ES-I3 (cell line): ENCODE data around the gene GAS2L1.
A peak's percentile ranks its signal among the peaks of the same experiment; 100 is the strongest.

ENCODE experiments used
- H3K36me3 ChIP-seq: 2 replicates; pipeline ENCODE4 v1.6.1; 2013; ENCODE audit warnings: mild to moderate bottlenecking, low read length, control low read depth, moderate library complexity; ENCODE audit not compliant: insufficient read depth
- H3K4me1 ChIP-seq: 2 replicates; pipeline ENCODE4 v1.6.1; 2013; ENCODE audit warnings: mild to moderate bottlenecking, control low read depth, low read length; ENCODE audit not compliant: insufficient read depth
- H3K9ac ChIP-seq: 2 replicates; pipeline ENCODE4 v1.6.1; 2013; ENCODE audit warnings: low read depth, mild to moderate bottlenecking, low read length, moderate library complexity
- H3K9me3 ChIP-seq: 2 replicates; pipeline ENCODE4 v1.6.1; 2013; ENCODE audit warnings: mild to moderate bottlenecking, low read length, moderate library complexity; ENCODE audit not compliant: control insufficient read depth, insufficient read depth

Gene GAS2L1

DNA sequence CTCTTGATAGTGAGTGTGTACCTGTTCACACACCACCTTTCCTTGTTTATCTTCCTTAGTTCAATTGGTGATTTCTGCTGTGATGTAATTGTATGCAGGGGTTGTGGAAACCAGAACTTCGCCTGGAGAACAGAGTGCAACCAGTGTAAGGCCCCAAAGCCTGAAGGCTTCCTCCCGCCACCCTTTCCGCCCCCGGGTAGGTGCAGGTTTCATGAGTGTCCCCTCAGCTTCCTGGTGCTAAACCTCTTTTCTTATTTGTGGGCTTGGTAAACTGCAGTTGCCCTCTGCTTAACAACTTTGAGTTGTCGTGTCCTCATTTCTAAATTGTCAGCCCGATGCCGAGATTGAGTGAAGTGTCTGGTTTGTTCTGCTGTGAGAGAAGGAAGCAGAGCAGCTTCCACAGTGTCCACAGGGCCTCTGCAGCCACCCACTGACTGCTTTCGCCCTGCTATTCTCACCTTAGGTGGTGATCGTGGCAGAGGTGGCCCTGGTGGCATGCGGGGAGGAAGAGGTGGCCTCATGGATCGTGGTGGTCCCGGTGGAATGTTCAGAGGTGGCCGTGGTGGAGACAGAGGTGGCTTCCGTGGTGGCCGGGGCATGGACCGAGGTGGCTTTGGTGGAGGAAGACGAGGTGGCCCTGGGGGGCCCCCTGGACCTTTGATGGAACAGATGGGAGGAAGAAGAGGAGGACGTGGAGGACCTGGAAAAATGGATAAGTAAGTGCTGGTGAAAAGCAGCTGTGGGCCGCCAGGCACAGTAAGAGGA is 7.1 kb upstream of the GAS2L1 start:
- Histone ChIP-seq H3K9ac (no peak overlapping the region), H3K9me3 (no peaks in the 10 kb centered on the region; the same call in 1 of the 2 replicates), H3K36me3 (peaks cover 48% of the 10 kb centered on the region), H3K4me1 (no peaks in the 10 kb centered on the region)

- Histone ChIP-seq H3K4me1 (no peaks in the 10 kb centered on the region; the same call in 1 of the 2 replicates), H3K9ac (no peak overlapping the region), H3K9me3 (no peaks in the 10 kb centered on the region; the same call in 1 of the 2 replicates), H3K36me3 (peaks cover 37% of the 10 kb centered on the region)
Measured at GRCh38 chr22:29300467-29300806, 6.0 kb upstream of the GAS2L1 start.

GRCh38 chr22:29300807-29301601 is 5.4 kb upstream of the GAS2L1 start:
- Histone ChIP-seq H3K36me3 (peaks cover 31% of the 10 kb centered on the region), H3K9ac (no peak overlapping the region), H3K4me1 (peaks cover 5% of the 10 kb centered on the region; the same call in 1 of the 2 replicates), H3K9me3 (no peaks in the 10 kb centered on the region; the same call in 1 of the 2 replicates)

DNA sequence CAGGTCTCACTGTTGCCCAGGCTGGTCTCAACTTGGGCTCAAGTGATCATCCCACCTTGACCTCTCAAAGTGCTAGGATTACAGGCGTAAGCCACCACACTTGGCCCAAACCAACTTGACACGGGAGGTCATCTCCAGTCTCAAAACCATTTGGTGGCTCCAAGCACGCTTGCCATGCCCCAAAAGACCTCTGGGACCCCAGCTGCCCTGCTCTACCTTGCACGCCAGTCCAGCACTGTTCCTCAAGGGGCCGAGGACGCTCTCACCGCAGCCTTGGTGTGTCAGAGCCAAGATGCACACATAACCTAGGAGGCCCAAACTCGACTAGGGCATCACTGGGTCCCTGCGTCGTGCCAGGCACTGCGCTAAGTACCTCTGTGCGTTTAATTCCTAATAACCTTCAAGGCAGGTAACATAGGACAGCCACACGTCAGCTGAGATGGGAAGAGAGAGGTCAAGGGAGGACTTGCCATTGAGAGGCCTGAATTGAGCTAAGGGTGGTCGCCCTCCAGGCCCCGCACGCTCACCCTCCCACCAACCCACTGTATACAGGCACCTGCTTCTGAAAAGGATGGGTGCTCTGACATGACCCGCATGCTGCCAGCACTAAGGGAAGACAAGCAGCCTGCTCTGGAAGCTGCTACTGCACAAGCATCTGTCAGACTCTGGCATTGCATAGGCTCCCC is 4.6 kb upstream of the GAS2L1 start:
- Histone ChIP-seq H3K9me3 (no peaks in the 10 kb centered on the region; the same call in 1 of the 2 replicates), H3K4me1 (peaks cover 5% of the 10 kb centered on the region; the same call in 1 of the 2 replicates), H3K9ac (no peak overlapping the region), H3K36me3 (peaks cover 23% of the 10 kb centered on the region)

- Histone ChIP-seq H3K4me1 (peaks cover 5% of the 10 kb centered on the region; the same call in 1 of the 2 replicates), H3K9ac (no peak overlapping the region)
Measured at GRCh38 chr22:29302402-29302680, 4.1 kb upstream of the GAS2L1 start.

GRCh38 chr22:29302681-29303465 is 3.6 kb upstream of the GAS2L1 start:
- Histone ChIP-seq H3K9ac (no peak overlapping the region), H3K4me1 (peaks cover 5% of the 10 kb centered on the region; the same call in 1 of the 2 replicates), H3K9me3 (no peaks in the 10 kb centered on the region; the same call in 1 of the 2 replicates)

More at GRCh38 chr22:29302402-29302680, 4.1 kb upstream of the GAS2L1 start:
- no peaks in the 10 kb centered on the region; the same call in 1 of the 2 replicates for H3K9me3 ChIP-seq
- peaks cover 18% of the 10 kb centered on the region for H3K36me3 ChIP-seq

DNA sequence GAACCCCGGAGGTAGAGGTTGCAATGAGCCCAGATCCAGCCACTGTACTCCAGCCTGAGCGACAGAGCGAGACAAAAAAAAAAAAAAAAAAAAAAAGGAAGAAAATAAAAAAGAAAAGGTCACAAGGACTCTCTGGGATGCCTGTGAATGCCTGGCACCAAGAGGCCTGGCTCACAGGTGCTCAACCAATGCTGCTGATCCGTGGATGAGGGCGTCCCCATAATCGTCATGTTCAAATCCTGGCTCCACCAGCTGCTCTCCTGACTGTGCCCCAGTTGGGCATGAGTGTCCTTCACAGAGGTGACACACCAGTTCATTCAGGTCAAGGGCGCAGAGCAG is 645 bp upstream of the GAS2L1 start:
- Histone ChIP-seq H3K4me1 (peaks cover 13% of the 10 kb centered on the region; the same call in 1 of the 2 replicates), H3K9ac (peak overlapping the region; percentile 79; the same call in 1 of the 2 replicates), H3K36me3 (no peaks in the 10 kb centered on the region), H3K9me3 (no peaks in the 10 kb centered on the region)

More at GRCh38 chr22:29302681-29303465, 3.6 kb upstream of the GAS2L1 start:
- H3K36me3 ChIP-seq: peaks cover 12% of the 10 kb centered on the region

- H3K9ac ChIP-seq: peak overlapping the region; percentile 79
- H3K9me3 ChIP-seq: no peaks in the 10 kb centered on the region
- no peaks in the 10 kb centered on the region for H3K36me3 ChIP-seq
- H3K4me1 ChIP-seq: peaks cover 13% of the 10 kb centered on the region; the same call in 1 of the 2 replicates
Measured at GRCh38 chr22:29306835-29307595, 565 bp downstream of the GAS2L1 start.

- Histone ChIP-seq H3K9me3 (no peaks in the 10 kb centered on the region), H3K9ac (peak overlapping the region; percentile 79), H3K4me1 (peaks cover 13% of the 10 kb centered on the region; the same call in 1 of the 2 replicates), H3K36me3 (no peaks in the 10 kb centered on the region)
Measured at GRCh38 chr22:29307596-29308147, 1.2 kb downstream of the GAS2L1 start.

DNA sequence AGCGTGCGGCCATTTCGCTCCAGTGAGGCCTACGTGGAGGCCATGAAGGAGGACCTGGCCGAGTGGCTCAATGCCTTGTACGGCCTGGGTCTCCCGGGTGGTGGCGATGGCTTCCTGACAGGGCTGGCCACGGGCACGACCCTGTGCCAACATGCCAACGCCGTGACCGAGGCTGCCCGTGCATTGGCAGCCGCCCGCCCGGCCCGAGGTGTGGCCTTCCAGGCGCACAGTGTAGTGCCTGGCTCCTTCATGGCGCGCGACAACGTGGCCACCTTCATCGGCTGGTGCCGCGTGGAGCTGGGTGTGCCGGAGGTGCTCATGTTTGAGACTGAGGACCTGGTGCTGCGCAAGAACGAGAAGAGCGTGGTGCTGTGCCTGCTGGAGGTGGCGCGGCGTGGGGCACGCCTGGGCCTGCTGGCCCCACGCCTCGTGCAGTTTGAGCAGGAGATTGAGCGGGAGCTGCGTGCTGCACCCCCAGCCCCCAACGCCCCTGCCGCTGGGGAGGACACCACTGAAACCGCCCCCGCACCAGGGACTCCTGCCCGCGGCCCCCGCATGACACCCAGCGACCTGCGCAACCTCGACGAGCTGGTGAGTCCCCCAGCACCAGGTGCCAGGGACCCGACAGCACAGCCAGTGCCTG is 1.8 kb downstream of the GAS2L1 start:
- no peaks in the 10 kb centered on the region for H3K9me3 ChIP-seq
- H3K36me3 ChIP-seq: no peaks in the 10 kb centered on the region
- H3K4me1 ChIP-seq: peaks cover 13% of the 10 kb centered on the region; the same call in 1 of the 2 replicates
- no peak overlapping the region for H3K9ac ChIP-seq

DNA sequence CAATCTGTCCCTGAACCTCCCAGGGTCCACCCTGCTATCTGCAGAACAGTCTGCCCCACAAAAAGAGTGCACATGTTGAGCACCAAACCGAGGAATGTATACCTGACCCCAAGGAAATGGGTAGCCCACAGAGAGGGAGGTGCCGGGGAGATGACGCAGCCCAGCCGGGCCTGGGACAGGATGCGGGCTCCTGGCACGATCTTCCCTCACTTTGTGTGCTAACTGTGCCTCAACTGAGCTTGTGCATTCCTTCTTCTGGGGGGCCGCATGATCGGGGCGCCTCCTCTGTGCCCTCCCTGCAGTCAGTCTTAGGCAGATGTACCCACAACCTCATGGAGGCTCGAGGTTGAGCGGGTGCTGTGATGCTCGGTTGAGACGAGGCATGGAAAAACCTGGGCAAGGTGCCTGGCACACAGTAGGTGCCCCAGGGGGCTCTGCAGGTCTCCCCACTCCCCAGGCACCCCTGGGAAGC is 2.4 kb downstream of the GAS2L1 start:
- H3K9ac ChIP-seq: no peak overlapping the region
- peaks cover 13% of the 10 kb centered on the region; the same call in 1 of the 2 replicates for H3K4me1 ChIP-seq
- no peaks in the 10 kb centered on the region for H3K36me3 ChIP-seq
- no peaks in the 10 kb centered on the region; the same call in 1 of the 2 replicates for H3K9me3 ChIP-seq

DNA sequence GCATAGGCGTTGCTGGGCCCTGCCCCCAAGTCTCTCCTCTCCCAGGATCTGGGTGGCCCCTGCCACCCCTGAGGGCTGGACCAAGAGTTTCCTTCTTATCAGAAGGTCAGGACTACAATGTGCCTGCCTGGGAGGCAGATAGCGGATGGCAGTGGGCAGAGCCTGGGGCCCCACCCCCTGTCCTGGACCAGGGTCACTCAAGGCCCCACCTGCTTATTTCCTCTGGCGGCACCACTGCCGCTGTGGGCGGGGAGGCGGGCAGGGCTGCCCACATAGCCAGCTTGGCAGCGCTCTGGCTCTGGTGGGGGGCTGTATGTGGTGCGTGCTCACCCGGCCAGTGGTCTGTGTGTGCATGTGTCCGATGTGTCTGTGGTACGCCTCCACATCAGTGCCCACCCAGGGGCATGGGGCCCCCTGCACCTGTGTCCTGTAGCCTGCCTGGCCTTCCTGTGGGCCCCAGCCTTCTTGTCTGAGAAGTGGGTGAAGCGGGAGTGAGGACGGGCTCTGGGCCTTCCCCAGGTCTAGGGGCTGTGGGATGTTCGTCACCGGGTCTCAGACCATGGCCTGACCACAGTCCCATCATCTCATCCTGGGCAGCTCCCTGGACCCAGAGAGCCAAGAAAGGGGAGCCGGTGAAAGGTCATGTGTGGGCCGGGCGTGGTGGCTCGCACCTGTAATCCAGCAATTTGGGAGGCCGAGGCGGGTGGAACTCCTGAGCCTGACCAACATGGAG is 3.0 kb downstream of the GAS2L1 start:
- no peak overlapping the region for H3K9ac ChIP-seq
- H3K9me3 ChIP-seq: no peaks in the 10 kb centered on the region; the same call in 1 of the 2 replicates
- peaks cover 16% of the 10 kb centered on the region; the same call in 1 of the 2 replicates for H3K4me1 ChIP-seq
- no peaks in the 10 kb centered on the region for H3K36me3 ChIP-seq
